GM21529 (cell line): ENCODE data around the gene PPRC1.
"Not testable (repeated sequence)": the region's sequence is repeated elsewhere in the genome, so short reads cannot be mapped to it uniquely, and the experiment has no call there.

Experiments
- ATAC-seq: cut with Tn5 transposase; IDR thresholded peaks from one replicate; pipeline ENCODE4 v1.9.1; 2021; ENCODE audit not compliant: unreplicated experiment

PPRC1 gene

DNA sequence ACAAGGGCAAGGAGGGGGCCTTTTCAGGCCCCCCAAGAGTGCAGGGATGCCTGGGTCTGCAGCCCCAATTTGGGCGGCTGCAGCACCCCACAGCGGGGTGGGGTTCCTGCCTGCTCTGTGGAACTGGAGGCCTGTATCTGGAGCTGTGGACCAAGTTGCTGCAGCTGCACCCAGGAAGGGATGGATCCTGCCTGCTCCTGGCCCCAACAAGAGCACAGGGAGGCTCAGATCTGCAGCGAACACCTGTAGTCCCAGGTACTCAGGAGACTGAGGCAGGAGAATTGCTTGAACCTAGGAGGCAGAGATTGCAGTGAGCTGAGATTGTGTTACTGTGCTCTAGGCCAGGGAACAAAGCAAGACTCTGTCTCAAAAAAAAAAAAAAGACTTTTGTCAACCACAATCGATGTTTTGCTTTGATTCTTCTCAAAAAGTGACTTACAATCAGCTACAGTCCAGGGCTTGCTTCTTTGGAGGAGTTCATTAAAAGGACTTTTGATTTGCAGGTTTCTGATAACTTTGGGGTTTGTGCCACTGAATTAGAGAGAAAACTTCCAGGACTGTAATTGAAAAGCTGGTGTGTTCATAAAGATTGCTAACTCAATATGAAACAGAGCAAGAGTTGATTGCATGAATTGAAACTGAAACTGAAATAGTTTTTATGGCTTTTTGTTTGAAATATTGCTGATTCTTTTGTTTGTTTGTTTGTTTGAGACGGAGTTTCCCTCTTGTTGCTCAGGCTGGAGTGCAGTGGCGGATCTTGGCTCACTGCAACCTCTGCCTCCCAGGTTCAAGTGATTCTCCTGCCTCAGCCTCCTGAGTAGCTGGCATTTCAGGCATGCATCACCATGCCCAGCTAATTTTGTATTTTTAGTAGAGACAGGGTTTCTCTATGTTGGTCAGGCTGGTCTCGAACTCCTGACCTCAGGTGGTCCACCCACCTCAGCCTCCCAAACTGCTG, 56.4 kb downstream of the PPRC1 start:
- not testable (repeated sequence) for ATAC-seq

DNA sequence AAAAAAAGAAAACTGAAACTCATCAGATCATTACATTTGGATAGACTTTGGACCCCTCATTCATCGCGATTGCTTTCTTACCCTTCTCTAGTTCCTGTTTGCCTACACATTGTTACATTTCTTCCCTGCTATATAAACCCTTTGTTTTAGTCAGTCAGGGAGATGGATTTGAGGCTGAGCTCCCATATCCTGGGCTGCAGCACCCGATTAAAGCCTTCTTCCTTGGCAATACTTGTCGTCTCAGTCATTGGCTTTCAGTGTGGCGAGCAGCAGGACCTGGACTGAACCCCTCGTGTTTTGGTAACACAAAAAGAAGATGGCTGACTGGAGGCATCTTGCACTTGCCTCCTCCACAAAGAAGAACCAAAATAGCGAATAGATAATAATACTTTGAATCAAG, 59.1 kb downstream of the PPRC1 start:
- no peak for ATAC-seq

DNA sequence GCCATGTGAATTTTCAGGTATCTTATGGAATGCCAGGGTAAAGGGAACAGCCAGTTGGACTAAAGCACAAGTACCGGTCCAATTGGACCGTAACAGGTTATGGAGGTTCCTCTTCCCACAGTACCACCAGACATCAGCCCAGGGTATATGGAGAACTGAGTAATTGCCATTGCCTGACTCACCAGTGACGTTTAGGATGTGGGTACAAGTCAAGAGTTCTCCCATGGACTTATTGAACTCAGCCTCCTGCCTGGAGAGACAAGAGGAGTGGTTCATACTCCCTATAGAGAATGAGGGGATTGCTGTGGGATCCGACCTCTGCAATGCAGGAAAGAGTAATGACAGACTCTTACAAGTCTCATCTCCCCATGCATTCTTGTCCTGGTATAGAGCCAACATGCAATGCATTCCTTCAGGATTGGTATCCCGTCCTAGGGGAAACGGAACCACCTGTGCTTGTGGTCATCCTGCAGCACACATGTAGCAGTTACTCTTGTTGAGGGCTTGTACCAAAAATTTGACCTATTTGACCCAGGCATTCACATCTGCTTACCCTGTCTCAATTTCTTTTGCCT, 62.5 kb downstream of the PPRC1 start:
- no peak for ATAC-seq

DNA sequence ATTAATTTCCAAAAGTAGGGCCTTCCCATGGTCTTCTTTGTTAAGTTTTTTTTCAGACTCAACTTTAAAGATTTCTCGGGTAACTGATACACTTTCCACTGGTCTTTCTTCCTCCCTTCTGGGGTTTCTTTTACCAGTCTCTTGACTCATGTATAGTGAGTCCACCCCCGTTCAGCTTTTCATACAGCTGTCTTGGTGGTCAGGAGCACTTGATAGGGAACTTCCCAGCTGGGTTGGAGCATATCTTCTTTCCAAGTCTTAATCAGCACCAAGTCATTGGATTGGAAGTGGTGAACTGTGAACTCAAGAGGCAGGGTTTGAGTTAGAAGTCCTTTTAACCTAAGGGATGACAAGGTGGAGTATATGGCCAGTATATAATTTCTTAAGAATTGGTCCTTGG, 64.1 kb downstream of the PPRC1 start:
- ATAC-seq: no peak

DNA sequence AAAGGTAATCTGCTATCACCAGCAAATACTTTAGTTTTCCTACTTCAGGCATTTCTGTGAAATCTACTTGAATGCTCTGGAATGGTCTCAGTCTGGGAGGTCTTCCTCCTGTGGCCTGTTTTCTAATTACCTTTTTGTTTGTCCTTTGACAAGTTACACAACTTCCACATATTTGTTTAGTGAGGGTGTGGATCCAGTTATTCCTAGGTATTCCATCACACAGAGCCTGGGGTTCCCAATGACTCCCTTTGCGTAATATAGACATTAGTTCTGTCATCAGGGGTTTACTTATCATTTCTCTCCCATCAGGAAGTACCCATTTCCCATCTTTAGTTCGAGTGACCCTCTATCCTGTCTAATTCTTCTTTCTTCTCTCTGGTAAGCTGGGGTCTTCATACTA, 65.2 kb downstream of the PPRC1 start:
- no peak for ATAC-seq
